Measurements from ENCODE around the gene IL1RAPL1. TPM values are rescaled to one million over a fixed set of nuclear protein-coding genes. Genes with fewer than 3 reads are reported as not detected.

Gene IL1RAPL1
- total RNA-seq, 2 experiments from 2014 or later = not detected

DNA sequence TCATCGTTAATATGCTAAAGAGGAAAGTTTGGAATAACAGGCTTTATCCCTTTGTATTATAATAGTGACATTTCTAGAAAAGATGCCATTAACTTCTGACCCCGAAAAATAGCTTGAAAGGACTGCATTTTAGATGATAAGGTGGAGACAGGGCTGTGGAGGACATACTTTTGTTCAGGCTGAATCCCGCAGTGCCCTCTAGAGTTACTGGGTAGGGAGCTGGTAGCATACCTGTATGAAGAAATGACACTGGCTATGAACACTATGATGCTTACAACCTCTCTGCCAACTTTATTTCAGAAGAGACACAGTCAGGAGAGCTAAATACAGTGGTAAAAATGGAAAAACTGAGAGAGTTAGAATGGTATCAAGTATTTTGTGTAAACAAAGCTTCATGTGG, 8.1 kb downstream of the IL1RAPL1 start:
- no peaks in the 10 kb centered on the region for H3K4me1 Mint-ChIP-seq
- no peak overlapping the region for H3K27ac Mint-ChIP-seq
- no peak overlapping the region for H3K4me3 Mint-ChIP-seq
- H3K9me3 Mint-ChIP-seq = no peaks in the 10 kb centered on the region
- H3K27me3 Mint-ChIP-seq = no peaks in the 10 kb centered on the region
- H3K36me3 Mint-ChIP-seq = no peaks in the 10 kb centered on the region
- no peak for DNase-seq

GRCh38 chrX:28599957-28600356, 12.7 kb downstream of the IL1RAPL1 start:
- DNase-seq = no peak
- Mint-ChIP-seq H3K4me3 (no peak overlapping the region), H3K4me1 (no peaks in the 10 kb centered on the region), H3K27me3 (no peaks in the 10 kb centered on the region), H3K27ac (no peak overlapping the region), H3K9me3 (no peaks in the 10 kb centered on the region), H3K36me3 (no peaks in the 10 kb centered on the region)

DNA sequence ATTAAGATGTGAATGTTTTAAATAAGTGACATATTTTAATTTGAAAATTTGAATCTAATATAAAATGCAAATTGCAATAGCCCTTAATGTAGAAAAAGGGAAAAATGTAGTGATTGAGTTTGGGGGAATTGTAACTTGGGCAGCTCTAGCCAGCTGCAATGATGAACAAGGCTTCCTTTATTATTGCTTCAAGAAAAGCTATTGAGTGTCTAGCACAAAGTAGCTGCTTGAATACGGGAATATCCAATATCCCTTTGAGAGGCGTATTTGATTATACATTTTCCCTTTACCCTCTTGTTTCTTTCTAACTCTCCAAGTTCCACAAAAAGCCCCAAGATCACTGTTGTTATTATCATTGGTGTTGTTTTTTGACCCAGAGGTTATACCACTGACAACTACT, 21.8 kb downstream of the IL1RAPL1 start:
- no peak for DNase-seq
- no peaks in the 10 kb centered on the region for H3K9me3 Mint-ChIP-seq
- H3K27me3 Mint-ChIP-seq = no peaks in the 10 kb centered on the region
- H3K4me3 Mint-ChIP-seq = no peak overlapping the region
- no peaks in the 10 kb centered on the region for H3K36me3 Mint-ChIP-seq
- no peaks in the 10 kb centered on the region for H3K4me1 Mint-ChIP-seq
- no peak overlapping the region for H3K27ac Mint-ChIP-seq

- Mint-ChIP-seq H3K27me3 (no peaks in the 10 kb centered on the region), H3K9me3 (no peaks in the 10 kb centered on the region), H3K4me3 (no peak overlapping the region), H3K36me3 (no peaks in the 10 kb centered on the region), H3K4me1 (no peaks in the 10 kb centered on the region), H3K27ac (no peak overlapping the region)
- DNase-seq = no peak
Observed at GRCh38 chrX:28609917-28610613, 22.8 kb downstream of the IL1RAPL1 start.

DNA sequence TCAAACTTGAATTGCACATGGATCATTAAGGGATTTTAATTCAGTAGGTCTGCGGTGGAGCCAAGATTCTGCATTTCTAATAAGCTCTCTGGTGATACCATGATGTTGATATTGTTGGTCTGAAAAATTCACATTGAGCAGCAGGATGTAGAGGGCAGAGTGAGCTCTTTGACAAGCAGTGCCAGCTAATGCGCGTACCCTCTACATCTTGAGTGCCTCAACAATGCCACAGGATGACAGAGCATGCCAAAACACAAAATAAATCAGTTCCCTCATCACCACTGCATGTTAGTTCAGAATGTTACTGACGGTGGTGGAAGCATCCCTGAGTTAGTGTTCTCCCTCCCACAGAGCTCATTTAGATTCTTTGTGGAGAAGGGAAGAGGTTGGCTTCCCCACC, 23.5 kb downstream of the IL1RAPL1 start:
- H3K27ac Mint-ChIP-seq = no peak overlapping the region
- H3K36me3 Mint-ChIP-seq = no peaks in the 10 kb centered on the region
- H3K9me3 Mint-ChIP-seq = no peaks in the 10 kb centered on the region
- H3K4me3 Mint-ChIP-seq = no peak overlapping the region
- H3K4me1 Mint-ChIP-seq = no peaks in the 10 kb centered on the region
- DNase-seq = no peak
- H3K27me3 Mint-ChIP-seq = no peaks in the 10 kb centered on the region

- Mint-ChIP-seq H3K9me3 (no peaks in the 10 kb centered on the region), H3K36me3 (no peaks in the 10 kb centered on the region), H3K27me3 (no peaks in the 10 kb centered on the region), H3K27ac (no peak overlapping the region), H3K4me1 (no peaks in the 10 kb centered on the region), H3K4me3 (no peak overlapping the region)
- DNase-seq = no peak
Observed at GRCh38 chrX:28613558-28613957, 26.3 kb downstream of the IL1RAPL1 start.

GRCh38 chrX:28625223-28625622, 38.0 kb downstream of the IL1RAPL1 start:
- Mint-ChIP-seq H3K36me3 (no peaks in the 10 kb centered on the region), H3K27me3 (no peaks in the 10 kb centered on the region), H3K27ac (no peak overlapping the region), H3K4me1 (no peaks in the 10 kb centered on the region), H3K4me3 (no peak overlapping the region), H3K9me3 (no peaks in the 10 kb centered on the region)
- no peak for DNase-seq

GRCh38 chrX:28626515-28626914, 39.3 kb downstream of the IL1RAPL1 start:
- no peaks in the 10 kb centered on the region for H3K27me3 Mint-ChIP-seq
- H3K4me3 Mint-ChIP-seq = no peak overlapping the region
- H3K9me3 Mint-ChIP-seq = no peaks in the 10 kb centered on the region
- no peaks in the 10 kb centered on the region for H3K4me1 Mint-ChIP-seq
- no peak overlapping the region for H3K27ac Mint-ChIP-seq
- H3K36me3 Mint-ChIP-seq = no peaks in the 10 kb centered on the region
- DNase-seq = no peak

GRCh38 chrX:28628120-28628519, 40.9 kb downstream of the IL1RAPL1 start:
- Mint-ChIP-seq H3K4me1 (no peaks in the 10 kb centered on the region), H3K27me3 (no peaks in the 10 kb centered on the region), H3K27ac (no peak overlapping the region), H3K4me3 (no peak overlapping the region), H3K9me3 (no peaks in the 10 kb centered on the region), H3K36me3 (no peaks in the 10 kb centered on the region)
- no peak for DNase-seq

- no peak overlapping the region for H3K27ac Mint-ChIP-seq
- no peaks in the 10 kb centered on the region for H3K27me3 Mint-ChIP-seq
- H3K9me3 Mint-ChIP-seq = peaks cover 2% of the 10 kb centered on the region
- H3K4me3 Mint-ChIP-seq = no peak overlapping the region
- DNase-seq = no peak
- H3K36me3 Mint-ChIP-seq = no peaks in the 10 kb centered on the region
- no peaks in the 10 kb centered on the region for H3K4me1 Mint-ChIP-seq
Observed at GRCh38 chrX:28638775-28639174, 51.5 kb downstream of the IL1RAPL1 start.

GRCh38 chrX:28639451-28639850, 52.2 kb downstream of the IL1RAPL1 start:
- Mint-ChIP-seq H3K36me3 (no peaks in the 10 kb centered on the region), H3K27me3 (no peaks in the 10 kb centered on the region), H3K4me1 (no peaks in the 10 kb centered on the region), H3K27ac (no peak overlapping the region), H3K9me3 (peaks cover 2% of the 10 kb centered on the region), H3K4me3 (no peak overlapping the region)
- DNase-seq = no peak

DNA sequence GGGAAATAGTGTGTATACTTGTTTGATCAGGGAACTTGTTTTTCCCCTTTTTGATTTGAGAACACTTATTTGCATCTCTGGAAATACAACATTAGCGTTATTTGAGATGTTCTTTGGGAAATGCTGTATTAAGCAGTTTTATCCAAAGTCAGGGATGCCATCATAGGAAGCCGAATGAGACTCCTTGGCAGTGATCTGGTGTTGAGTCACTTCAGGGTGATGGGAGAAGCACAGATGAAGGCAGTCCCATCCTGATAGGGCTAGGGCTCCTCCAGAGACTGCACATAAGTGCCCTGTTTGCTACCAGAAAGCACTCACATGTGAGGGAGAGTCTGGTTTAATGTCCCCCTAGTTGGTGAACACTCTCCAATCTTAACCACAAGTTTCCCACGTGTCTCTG, 62.3 kb downstream of the IL1RAPL1 start:
- no peaks in the 10 kb centered on the region for H3K4me1 Mint-ChIP-seq
- H3K9me3 Mint-ChIP-seq = no peaks in the 10 kb centered on the region

DNA sequence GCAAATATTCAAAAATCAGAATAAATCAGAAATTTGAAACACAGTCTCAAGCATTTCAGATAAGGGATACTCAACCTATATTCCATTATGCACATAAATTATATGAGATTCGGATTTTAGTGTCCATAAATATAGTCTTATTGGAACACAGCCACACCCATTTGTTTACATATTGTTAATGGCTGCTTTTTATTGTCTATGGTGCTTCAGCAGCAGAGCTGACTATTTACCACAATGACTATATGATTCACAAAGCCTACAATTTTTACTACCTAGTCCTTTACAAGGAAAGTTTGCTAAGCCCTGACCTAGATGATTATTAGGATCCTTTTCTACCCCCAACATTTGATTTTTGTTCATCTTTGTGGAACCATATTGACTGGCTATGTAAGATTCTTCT, 63.9 kb downstream of the IL1RAPL1 start:
- Mint-ChIP-seq H3K4me1 (no peaks in the 10 kb centered on the region), H3K27me3 (no peaks in the 10 kb centered on the region), H3K27ac (no peak overlapping the region), H3K4me3 (no peak overlapping the region), H3K36me3 (no peaks in the 10 kb centered on the region), H3K9me3 (no peaks in the 10 kb centered on the region)
- DNase-seq = no peak

More for the DNA sequence above, 62.3 kb downstream of the IL1RAPL1 start:
- no peaks in the 10 kb centered on the region for H3K36me3 Mint-ChIP-seq
- H3K4me3 Mint-ChIP-seq = no peak overlapping the region
- no peaks in the 10 kb centered on the region for H3K27me3 Mint-ChIP-seq
- no peak for DNase-seq
- no peak overlapping the region for H3K27ac Mint-ChIP-seq

GRCh38 chrX:28659269-28659668, 72.0 kb downstream of the IL1RAPL1 start:
- Mint-ChIP-seq H3K4me1 (no peaks in the 10 kb centered on the region), H3K27ac (no peak overlapping the region), H3K36me3 (no peaks in the 10 kb centered on the region), H3K9me3 (no peaks in the 10 kb centered on the region), H3K4me3 (no peak overlapping the region), H3K27me3 (no peaks in the 10 kb centered on the region)
- no peak for DNase-seq

GRCh38 chrX:28665778-28666177, 78.5 kb downstream of the IL1RAPL1 start:
- Mint-ChIP-seq H3K36me3 (no peaks in the 10 kb centered on the region), H3K4me1 (no peaks in the 10 kb centered on the region), H3K27ac (no peak overlapping the region), H3K9me3 (no peaks in the 10 kb centered on the region), H3K4me3 (no peak overlapping the region), H3K27me3 (no peaks in the 10 kb centered on the region)
- no peak for DNase-seq

DNA sequence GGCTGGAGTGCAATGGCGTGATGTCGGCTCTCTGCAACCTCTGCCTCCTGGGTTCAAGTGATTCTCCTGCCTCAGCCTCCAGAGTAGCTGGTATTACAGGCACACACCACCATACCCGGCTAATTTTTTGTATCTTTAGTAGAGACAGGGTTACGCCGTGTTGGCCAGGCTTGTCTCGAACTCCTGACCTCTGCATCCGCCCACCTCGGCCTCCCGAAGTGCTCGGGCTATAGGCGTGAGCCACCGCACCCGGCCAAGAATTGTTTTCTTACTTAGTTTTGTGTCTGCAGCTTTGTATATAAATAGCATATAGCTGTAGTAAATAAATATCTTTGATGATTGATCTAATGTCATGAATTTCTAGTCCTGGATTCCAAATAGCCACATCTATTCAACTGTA, 81.1 kb downstream of the IL1RAPL1 start:
- no peak for DNase-seq
- Mint-ChIP-seq H3K4me1 (no peaks in the 10 kb centered on the region), H3K27ac (no peak overlapping the region), H3K36me3 (no peaks in the 10 kb centered on the region), H3K4me3 (no peak overlapping the region), H3K27me3 (no peaks in the 10 kb centered on the region), H3K9me3 (no peaks in the 10 kb centered on the region)

All from activated naive CD8-positive, alpha-beta T cell treated with anti-CD3 and anti-CD28 coated beads for 36 hours (primary cell).